ENCODE results near the gene SH3GL1.

The SH3GL1 gene

GRCh38 chr19:4320419-4320818, 79.9 kb downstream of the SH3GL1 start:
- FAIRE-seq (no peak), DNase-seq (ENCODE audit: low spot score) (no peak)

- no peak for DNase-seq (ENCODE audit: low spot score)
These were observed 81.2 kb downstream of the SH3GL1 start for GRCh38 chr19:4319067-4319718.

DNA sequence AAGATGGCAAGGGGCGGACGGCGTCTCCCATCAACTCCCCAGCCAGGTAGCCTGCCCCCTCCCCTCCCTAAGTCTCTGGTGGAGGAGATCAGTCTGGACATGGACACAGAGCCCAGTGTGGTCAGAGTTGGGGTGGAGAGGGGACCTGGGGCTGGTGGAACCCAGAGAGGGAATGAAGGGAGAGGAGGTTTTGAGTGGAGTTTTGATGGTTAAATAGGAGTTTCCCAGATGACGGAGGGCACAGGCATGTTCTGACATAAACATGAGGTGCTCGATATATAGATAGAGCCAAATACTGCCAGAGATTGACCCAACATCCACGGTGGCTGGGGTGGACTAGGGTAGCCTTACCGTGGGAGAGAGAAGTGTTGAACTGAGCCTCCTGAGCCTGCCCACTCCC, 81.9 kb downstream of the SH3GL1 start:
- DNase-seq (ENCODE audit: low spot score) = no peak
- no peak for FAIRE-seq

More at GRCh38 chr19:4319067-4319718, 81.2 kb downstream of the SH3GL1 start:
- no peak for FAIRE-seq

DNA sequence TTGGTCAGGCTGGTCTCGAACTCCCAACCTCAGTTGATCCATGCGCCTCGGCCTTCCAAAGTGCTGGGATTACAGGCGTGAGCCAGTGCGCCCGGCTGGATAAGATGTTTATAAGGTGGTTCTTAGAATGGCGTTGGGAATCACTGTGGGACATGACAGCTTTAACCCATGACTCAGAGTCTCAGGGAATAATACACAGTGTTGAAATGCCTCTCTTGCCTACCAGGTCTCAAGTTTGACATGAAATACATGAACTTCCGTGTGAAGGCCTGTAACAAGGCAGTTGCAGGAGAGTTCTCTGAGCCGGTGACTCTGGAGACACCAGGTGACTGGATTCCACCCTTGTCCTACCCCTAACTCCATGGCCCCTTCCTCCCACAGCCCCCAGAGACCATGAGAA, 83.4 kb downstream of the SH3GL1 start:
- FAIRE-seq = no peak
- no peak for DNase-seq (ENCODE audit: low spot score)

GRCh38 chr19:4313847-4314490, 86.4 kb downstream of the SH3GL1 start:
- FAIRE-seq (no peak), DNase-seq (ENCODE audit: low spot score) (no peak)

Data from urothelium cell line (cell line).